Panc1 (cell line): Measurements from ENCODE around the gene KIAA0586. TPM values are rescaled to one million over a fixed set of nuclear protein-coding genes. Genes with fewer than 3 reads are reported as not detected.

Experiments used
- ATAC-seq: fragments of 200-7000 bp; cut with Tn5 transposase; 2 replicates; pipeline ENCODE4 v1.9.1; 2020; ENCODE audit warnings: mild to moderate bottlenecking, moderate library complexity
- BruUV-seq: library from RNA; stranded (reverse); fragments of 400-500 nt; replicated peaks from 2 replicates; lab custom pipeline; 2021; lab: Mats Ljungman, UMichigan
- CTCF ChIA-PET: fragments of 300-600 bp; sonication (Branson Sonifier 250); formaldehyde crosslinking; loops from one replicate; lab custom pipeline; 2022; ENCODE audit warnings: antibody characterized with exemption; lab: Charles Lee
- POLR2A ChIA-PET: fragments of 300-600 bp; sonication (Branson Sonifier 250); formaldehyde crosslinking; loops from one replicate; lab custom pipeline; 2022; ENCODE audit warnings: antibody characterized with exemption; lab: Charles Lee
- DNase-seq: peaks from one replicate; pipeline ENCODE4 v3.0.0-alpha.2; 2010; ENCODE audit warnings: low read depth, low spot score
- H3K27ac ChIP-seq: 2 replicates; pipeline ENCODE4 v1.5.1; 2011; ENCODE audit warnings: mild to moderate bottlenecking, low read length, inconsistent platforms
- H3K27me3 ChIP-seq: fragments of 200-500 bp; sonication (Bioruptor generic); 2 replicates; pipeline ENCODE4 v1.6.0; 2014; ENCODE audit warnings: low read length, inconsistent platforms; ENCODE audit not compliant: control insufficient read depth, insufficient read depth
- H3K36me3 ChIP-seq: fragments of 200-500 bp; sonication (Bioruptor generic); 2 replicates; pipeline ENCODE4 v1.5.1; 2014; ENCODE audit warnings: inconsistent platforms, mild to moderate bottlenecking, low read length, moderate library complexity; ENCODE audit not compliant: control insufficient read depth, insufficient read depth
- H3K4me1 ChIP-seq: 2 replicates; pipeline ENCODE4 v1.5.1; 2011; ENCODE audit warnings: inconsistent platforms, mild to moderate bottlenecking, low read length, moderate library complexity; ENCODE audit not compliant: control insufficient read depth, insufficient read depth
- H3K4me3 ChIP-seq, 2 experiments: 2 replicates each; pipeline ENCODE4 v1.5.1; 2011 to 2012; ENCODE audit warnings: low read depth in 2 of 2, low read length in 2 of 2, mild to moderate bottlenecking in 2 of 2, inconsistent platforms in 1 of 2, moderate library complexity in 1 of 2
- H3K9me3 ChIP-seq: fragments of 200-500 bp; sonication (Bioruptor generic); 2 replicates; pipeline ENCODE4 v1.5.1; 2014; ENCODE audit warnings: low read depth, mild to moderate bottlenecking, inconsistent platforms, low read length, moderate library complexity; ENCODE audit not compliant: control insufficient read depth, insufficient read depth
- CTCF ChIP-seq: fragments of 450-650 bp; IDR thresholded peaks from 2 replicates; pipeline ENCODE4 v1.5.1; 2017; ENCODE audit warnings: mild to moderate bottlenecking
- POLR2AphosphoS5 ChIP-seq: IDR thresholded peaks from 2 replicates; pipeline ENCODE4 v1.6.1; 2012; ENCODE audit warnings: mild to moderate bottlenecking, low read depth, low read length, moderate library complexity
- REST ChIP-seq, 2 experiments: IDR thresholded peaks; 2 replicates each; pipeline ENCODE4 v1.6.1; 2011 to 2012; ENCODE audit warnings: low read depth in 2 of 2, control low read depth in 1 of 2, low read length in 1 of 2, mild to moderate bottlenecking in 1 of 2, moderate library complexity in 1 of 2; ENCODE audit not compliant: insufficient read depth in 1 of 2
- SIN3A ChIP-seq: IDR thresholded peaks from 2 replicates; pipeline ENCODE4 v1.6.1; 2012; ENCODE audit warnings: low read depth, mild to moderate bottlenecking, low read length, moderate library complexity, borderline replicate concordance; ENCODE audit not compliant: insufficient read depth
- TCF7L2 ChIP-seq: IDR thresholded peaks from 2 replicates; pipeline ENCODE4 v1.6.1; 2011; ENCODE audit warnings: mild to moderate bottlenecking, low read depth, low read length, inconsistent platforms
- in situ Hi-C: cut with HindIII; loops from 2 replicates; pipeline ENCODE4 v1.10.0; 2016; ENCODE audit warnings: low sequenced_read_pairs, low pct_unique_long_range_greater_than_20kb
- intact Hi-C: fragments of 100-400 bp; cut with micrococcal nuclease; formaldehyde crosslinking; loops from one replicate; pipeline ENCODE4 v1.10.0; 2022; ENCODE audit not compliant: unreplicated experiment
- total RNA-seq: library from RNA; stranded (reverse); gene quantifications from one replicate; pipeline ENCODE4 v1.2.1, GENCODE V29; 2021; ENCODE audit not compliant: unreplicated experiment

The KIAA0586 gene
- total RNA-seq, 1 experiment from 2014 or later, result 14.7 TPM

GRCh38 chr14:58395562-58395811 lies 32.0 kb upstream of the KIAA0586 start:
- peak overlapping the region; percentile 44 for H3K4me3 ChIP-seq
- peaks cover 2% of the 10 kb centered on the region; the same call in 1 of the 2 replicates for H3K4me1 ChIP-seq
- in situ Hi-C loops (no loop called here), intact Hi-C loops (no loop called here)
- no peak for TF ChIP-seq POLR2AphosphoS5
- TF ChIP-seq TCF7L2, result no peak
- no peak for TF ChIP-seq REST (IDR thresholded peaks at IDR 0.05; ENCODE audit: insufficient read depth in 1 of 2, low read depth in 2 of 2, low read length in 1 of 2)
- no peak for TF ChIP-seq CTCF
- no peak for TF ChIP-seq SIN3A
- DNase-seq, result peak; percentile 2
- ChIA-PET POLR2A (no interaction called here), CTCF (interaction anchor here (1.0 kb wide), 1 partner anchor 37 kb away, joined by 3 read pairs; no protein-coding TSS in a partner anchor)
- H3K36me3 ChIP-seq, result no peaks in the 10 kb centered on the region
- no TSS peak for BruUV-seq
- no peaks in the 10 kb centered on the region for H3K9me3 ChIP-seq
- ATAC-seq, result peak; percentile 70; the same call in 1 of the 2 replicates
- H3K27me3 ChIP-seq, result no peaks in the 10 kb centered on the region
- peak overlapping the region; percentile 13; the same call in 1 of the 2 replicates for H3K27ac ChIP-seq

GRCh38 chr14:58395812-58396788 lies 31.4 kb upstream of the KIAA0586 start, which contains the start of gene TOMM20L:
Gene TOMM20L, plus strand, starts transcription at chr14:58395930. Its CDS starts 28 bp downstream, at chr14:58395958.
- in situ Hi-C loops, result no loop called here
- H3K27ac ChIP-seq, result peak within 1 kb of the TSS; percentile 13; the same call in 1 of the 2 replicates
- TF ChIP-seq SIN3A (no peak), CTCF (peak; percentile 94)
- intact Hi-C loops, result no loop called here
- ChIA-PET CTCF (interaction anchor here (1.0 kb wide), 1 partner anchor 37 kb away, joined by 3 read pairs; no protein-coding TSS in a partner anchor), POLR2A (no interaction called here)
- H3K9me3 ChIP-seq, result no peaks in the 10 kb centered on the region
- DNase-seq, result no peak
- ATAC-seq, result peak; percentile 98
- H3K4me3 ChIP-seq, result peak within 1 kb of the TSS; percentile 44
- no peaks in the 10 kb centered on the region for H3K36me3 ChIP-seq
- peaks cover 2% of the 10 kb centered on the region; the same call in 1 of the 2 replicates for H3K4me1 ChIP-seq
- H3K27me3 ChIP-seq, result no peaks in the 10 kb centered on the region
- BruUV-seq, result no TSS peak
